ENCODE measurements around the gene RAB21. TPM values are rescaled to one million over a fixed set of nuclear protein-coding genes. Genes with fewer than 3 reads are reported as not detected.

Gene RAB21
- total RNA-seq, 4 donors from 2014 or later, result 12.6 to 25.7 (median 19.9) TPM

DNA sequence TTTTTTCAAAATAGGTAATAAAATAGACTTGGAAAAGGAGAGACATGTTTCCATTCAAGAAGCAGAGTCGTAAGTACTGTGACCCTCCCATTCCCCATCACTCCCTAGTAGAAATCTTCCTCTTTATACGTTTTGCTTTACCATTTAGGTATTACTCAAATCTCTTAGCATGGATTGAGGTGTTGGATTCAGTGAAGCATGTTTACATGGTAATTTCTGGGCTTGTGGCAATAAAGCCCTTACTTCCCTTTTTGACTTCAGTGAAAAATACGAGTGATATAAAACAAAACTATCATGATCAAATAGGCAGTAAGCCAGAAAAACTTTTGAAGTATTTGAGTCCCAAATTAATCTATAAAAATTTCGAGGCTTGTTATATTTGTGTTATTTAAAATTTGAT is 27.4 kb downstream of the RAB21 start:
- no peak for DNase-seq (ENCODE audit: low spot score in 2 of 2)
- 63 to 71% methylated on average over 4 of the region's 4 CpGs for WGBS, 2 donors
- TF ChIP-seq EP300 (IDR thresholded peaks at IDR 0.05), result no peak
- TF ChIP-seq POLR2A (IDR thresholded peaks at IDR 0.05), result no peak
- TF ChIP-seq, protein P1, sequence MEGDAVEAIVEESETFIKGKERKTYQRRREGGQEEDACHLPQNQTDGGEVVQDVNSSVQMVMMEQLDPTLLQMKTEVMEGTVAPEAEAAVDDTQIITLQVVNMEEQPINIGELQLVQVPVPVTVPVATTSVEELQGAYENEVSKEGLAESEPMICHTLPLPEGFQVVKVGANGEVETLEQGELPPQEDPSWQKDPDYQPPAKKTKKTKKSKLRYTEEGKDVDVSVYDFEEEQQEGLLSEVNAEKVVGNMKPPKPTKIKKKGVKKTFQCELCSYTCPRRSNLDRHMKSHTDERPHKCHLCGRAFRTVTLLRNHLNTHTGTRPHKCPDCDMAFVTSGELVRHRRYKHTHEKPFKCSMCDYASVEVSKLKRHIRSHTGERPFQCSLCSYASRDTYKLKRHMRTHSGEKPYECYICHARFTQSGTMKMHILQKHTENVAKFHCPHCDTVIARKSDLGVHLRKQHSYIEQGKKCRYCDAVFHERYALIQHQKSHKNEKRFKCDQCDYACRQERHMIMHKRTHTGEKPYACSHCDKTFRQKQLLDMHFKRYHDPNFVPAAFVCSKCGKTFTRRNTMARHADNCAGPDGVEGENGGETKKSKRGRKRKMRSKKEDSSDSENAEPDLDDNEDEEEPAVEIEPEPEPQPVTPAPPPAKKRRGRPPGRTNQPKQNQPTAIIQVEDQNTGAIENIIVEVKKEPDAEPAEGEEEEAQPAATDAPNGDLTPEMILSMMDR (IDR thresholded peaks at IDR 0.05), result no peak
- H3K27ac ChIP-seq, result no peak overlapping the region
- H3K4me1 ChIP-seq, result peaks cover 0 to 6% (median 0%) of the 10 kb centered on the region in 4 donors
- no peaks in the 10 kb centered on the region for H3K9me3 ChIP-seq
- H3K27me3 ChIP-seq, result no peaks in the 10 kb centered on the region
- peaks cover 0 to 49% (median 16%) of the 10 kb centered on the region in 3 donors for H3K36me3 ChIP-seq
- H3K4me3 ChIP-seq, result no peak overlapping the region

DNA sequence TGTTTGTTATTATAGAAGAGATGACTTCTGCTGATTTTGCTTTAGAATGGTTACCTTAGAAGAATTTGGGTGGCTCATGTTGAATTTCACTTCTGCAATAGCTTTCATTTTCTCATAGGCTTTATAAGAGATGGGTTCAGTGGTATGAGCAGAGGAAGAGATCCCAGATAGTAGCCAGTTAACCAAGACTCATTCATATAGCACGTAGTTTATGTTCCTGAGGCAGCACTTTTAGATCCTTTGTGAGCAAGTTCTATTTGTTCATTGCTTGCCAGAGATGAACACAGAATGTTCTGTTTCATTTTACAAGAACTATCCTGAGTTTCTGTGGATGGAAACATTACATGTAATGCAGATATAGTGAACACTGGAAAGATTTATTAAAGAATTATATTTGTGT is 32.2 kb downstream of the RAB21 start:
- Histone ChIP-seq H3K27me3 (no peaks in the 10 kb centered on the region), H3K36me3 (peaks cover 0 to 38% (median 10%) of the 10 kb centered on the region in 3 donors), H3K4me1 (no peaks in the 10 kb centered on the region), H3K9me3 (no peaks in the 10 kb centered on the region), H3K4me3 (no peak overlapping the region), H3K27ac (no peak overlapping the region)
- TF ChIP-seq, protein P1 (IDR thresholded peaks at IDR 0.05), result no peak
- DNase-seq (ENCODE audit: low spot score in 2 of 2), result no peak
- 41 to 56% methylated on average over 1 of the region's 1 CpG for WGBS, 2 donors

DNA sequence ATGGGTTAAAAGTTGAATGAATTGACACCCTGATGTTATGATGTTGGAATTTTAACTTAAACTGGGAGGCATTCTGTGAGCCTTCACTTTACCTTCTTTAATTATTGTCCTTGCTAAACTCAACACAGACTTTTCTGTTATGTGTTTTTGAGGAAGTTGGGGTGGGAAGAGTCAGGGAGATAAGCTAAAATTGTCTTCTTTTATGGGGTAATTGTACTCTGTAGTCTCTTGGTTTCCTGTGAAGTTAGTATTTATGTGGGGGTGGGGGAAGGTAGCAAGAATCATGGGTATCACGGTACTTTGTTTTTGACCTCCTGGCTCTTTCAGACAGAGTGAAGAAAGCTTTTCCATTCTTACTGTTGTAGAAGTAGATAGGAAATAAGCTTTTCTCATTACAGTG is 32.9 kb downstream of the RAB21 start:
- Histone ChIP-seq H3K9me3 (no peaks in the 10 kb centered on the region), H3K36me3 (peaks cover 0 to 37% (median 10%) of the 10 kb centered on the region in 3 donors), H3K4me3 (no peak overlapping the region), H3K27ac (peak overlapping the region in 2 of 4 donors; percentile 22 to 27), H3K4me1 (no peaks in the 10 kb centered on the region), H3K27me3 (no peaks in the 10 kb centered on the region)
- TF ChIP-seq, protein P1 (IDR thresholded peaks at IDR 0.05), result no peak
- DNase-seq (ENCODE audit: low spot score in 2 of 2), result no peak
- WGBS, 2 donors, result 53 to 55% methylated on average over 1 of the region's 1 CpG

DNA sequence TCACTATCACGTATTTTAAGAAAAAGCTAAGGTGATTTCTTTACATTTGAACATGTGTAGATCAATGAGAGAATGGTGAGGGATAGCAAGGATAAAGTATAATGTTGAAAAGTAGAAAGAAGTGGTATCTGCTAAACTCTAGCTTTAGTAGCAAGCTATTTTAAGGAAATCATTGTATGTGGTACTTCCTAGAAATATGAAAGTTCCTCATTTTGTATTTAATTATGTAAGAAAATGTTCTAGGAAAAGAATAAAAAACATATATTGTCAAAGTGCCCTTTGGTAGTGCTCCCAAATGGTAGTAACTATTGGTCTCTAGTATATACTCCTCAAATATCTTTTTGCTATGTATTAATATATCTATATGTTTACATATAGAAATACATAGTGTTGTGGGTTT is 35.7 kb downstream of the RAB21 start:
- no peaks in the 10 kb centered on the region for H3K27me3 ChIP-seq
- H3K27ac ChIP-seq, result no peak overlapping the region
- no peaks in the 10 kb centered on the region for H3K4me1 ChIP-seq
- peaks cover 0 to 24% (median 6%) of the 10 kb centered on the region in 3 donors for H3K36me3 ChIP-seq
- H3K9me3 ChIP-seq, result no peaks in the 10 kb centered on the region
- DNase-seq (ENCODE audit: low spot score in 2 of 2), result no peak
- H3K4me3 ChIP-seq, result no peak overlapping the region
- no peak for TF ChIP-seq POLR2A (IDR thresholded peaks at IDR 0.05)
- TF ChIP-seq EP300 (IDR thresholded peaks at IDR 0.05), result no peak
- TF ChIP-seq, protein P1 (IDR thresholded peaks at IDR 0.05), result no peak
- 4 to 70% methylated on average over 1 of the region's 1 CpG for WGBS, 2 donors

DNA sequence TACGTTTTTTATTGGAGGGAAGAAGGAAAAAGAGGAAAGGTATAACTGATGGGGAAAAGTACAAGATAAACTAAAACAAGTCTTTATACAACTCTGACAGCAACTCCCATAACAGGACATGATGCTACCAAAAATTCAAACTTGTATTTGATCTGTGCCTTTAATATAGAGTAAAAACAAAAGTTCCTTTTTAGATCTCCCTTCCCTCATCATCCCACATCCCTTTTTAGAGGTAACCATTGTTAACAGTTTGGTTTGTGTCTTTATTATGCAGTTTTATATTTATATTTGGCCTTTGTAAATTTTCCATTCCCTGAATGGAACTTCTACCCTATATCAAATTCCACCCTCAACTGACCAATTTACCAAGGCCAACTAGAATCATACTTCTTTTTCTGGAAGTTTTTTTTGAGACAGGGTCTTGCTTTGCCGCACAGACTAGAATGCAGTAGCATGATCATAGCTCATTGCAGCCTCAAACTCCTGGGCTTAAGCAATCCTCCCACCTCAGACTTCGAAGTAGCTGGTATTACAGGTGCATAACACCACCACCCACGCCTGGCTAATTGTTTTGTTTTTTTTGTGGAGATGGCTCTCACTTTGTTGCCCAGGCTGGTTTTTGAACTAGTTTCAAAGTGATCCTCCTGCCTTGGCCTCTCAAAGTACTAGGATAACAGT is 36.9 kb downstream of the RAB21 start:
- no peaks in the 10 kb centered on the region for H3K9me3 ChIP-seq
- H3K4me1 ChIP-seq, result no peaks in the 10 kb centered on the region
- no peak overlapping the region for H3K27ac ChIP-seq
- TF ChIP-seq, protein P1 (IDR thresholded peaks at IDR 0.05), result no peak
- TF ChIP-seq POLR2A (IDR thresholded peaks at IDR 0.05), result no peak
- no peak for TF ChIP-seq EP300 (IDR thresholded peaks at IDR 0.05)
- no peaks in the 10 kb centered on the region for H3K27me3 ChIP-seq
- peaks cover 0 to 11% (median 0%) of the 10 kb centered on the region in 3 donors for H3K36me3 ChIP-seq
- H3K4me3 ChIP-seq, result no peak overlapping the region
- DNase-seq (ENCODE audit: low spot score in 2 of 2), result no peak
- WGBS, 2 donors, result 86% methylated on average over 4 of the region's 4 CpGs
